Hypothalamus (tissue), 51 donors: Measurements from ENCODE around the gene SUPT5H.

Experiments used
- DNase-seq, 51 donors: peaks; one replicate each; lab custom pipeline; 2025; lab: John Stamatoyannopoulos, UW

Gene SUPT5H

GRCh38 chr19:39408392-39409207 is 36.8 kb upstream of the SUPT5H start:
- peak in 4 of 51 donors; percentile 33 to 71 (median 37) for DNase-seq

GRCh38 chr19:39409208-39410016 is 36.0 kb upstream of the SUPT5H start:
- peak in 44 of 51 donors; percentile 17 to 85 (median 58) for DNase-seq

- DNase-seq, result peak in 23 of 51 donors; percentile 15 to 69 (median 43)
These were observed 35.2 kb upstream of the SUPT5H start for GRCh38 chr19:39410017-39410830.

- DNase-seq, result no peak
These were observed 34.6 kb upstream of the SUPT5H start for GRCh38 chr19:39410831-39411080.

GRCh38 chr19:39411081-39411831 is 34.1 kb upstream of the SUPT5H start:
- peak in 5 of 51 donors; percentile 8 to 80 (median 14) for DNase-seq

- DNase-seq, result peak in 46 of 51 donors; percentile 25 to 95 (median 75)
These were observed 33.6 kb upstream of the SUPT5H start for GRCh38 chr19:39411832-39412099.

GRCh38 chr19:39412100-39412866 is 33.1 kb upstream of the SUPT5H start, which contains the start of gene PLEKHG2:
TSS of gene PLEKHG2 (plus strand) at chr19:39412669. CDS start at chr19:39414087, 1,418 bp downstream.
- peak; percentile 51 to 98 (median 88) for DNase-seq

GRCh38 chr19:39412867-39413271 is 32.5 kb upstream of the SUPT5H start:
- DNase-seq, result peak in 6 of 51 donors; percentile 14 to 51 (median 34)

- DNase-seq, result peak in 8 of 51 donors; percentile 12 to 39 (median 26)
These were observed 32.0 kb upstream of the SUPT5H start for GRCh38 chr19:39413272-39413910.

GRCh38 chr19:39413911-39414608 is 31.3 kb upstream of the SUPT5H start:
- DNase-seq, result peak in 1 of 51 donors; percentile 6

GRCh38 chr19:39415111-39416046 is 30.0 kb upstream of the SUPT5H start:
- no peak for DNase-seq

GRCh38 chr19:39416152-39417120 is 28.9 kb upstream of the SUPT5H start:
- no peak for DNase-seq

GRCh38 chr19:39417463-39418181 is 27.8 kb upstream of the SUPT5H start:
- no peak for DNase-seq

GRCh38 chr19:39419003-39419402 is 26.4 kb upstream of the SUPT5H start:
- DNase-seq, result no peak

- DNase-seq, result no peak
These were observed 24.6 kb upstream of the SUPT5H start for GRCh38 chr19:39420769-39421168.
